Activated T-cell treated with anti-CD3 and anti-CD28 coated beads, Interleukin-2, amount 50 U/mL, for 24 hours (primary cell): ENCODE results near the gene ASPSCR1.
"Not testable (repeated sequence)": the region's sequence is repeated elsewhere in the genome, so short reads cannot be mapped to it uniquely, and the experiment has no call there.

Source experiments
- DNase-seq: peaks from one replicate; pipeline ENCODE4 v3.0.0-alpha.2; 2020
- H3K27ac Mint-ChIP-seq: 2 replicates; pipeline ENCODE4 v1.8.0; 2020; ENCODE audit warnings: mild to moderate bottlenecking, mixed read lengths
- H3K27me3 Mint-ChIP-seq: 2 replicates; pipeline ENCODE4 v1.8.0; 2020; ENCODE audit warnings: mixed read lengths
- H3K36me3 Mint-ChIP-seq: 2 replicates; pipeline ENCODE4 v1.8.0; 2020; ENCODE audit warnings: low read depth, mixed read lengths
- H3K4me1 Mint-ChIP-seq: 2 replicates; pipeline ENCODE4 v1.8.0; 2020; ENCODE audit warnings: low read depth, mixed read lengths
- H3K4me3 Mint-ChIP-seq: 2 replicates; pipeline ENCODE4 v1.8.0; 2020; ENCODE audit warnings: mild to moderate bottlenecking, moderate library complexity, mixed read lengths
- H3K9me3 Mint-ChIP-seq: 2 replicates; pipeline ENCODE4 v1.8.0; 2020; ENCODE audit warnings: mixed read lengths

Gene ASPSCR1

GRCh38 chr17:81980122-81980521 is 2.7 kb downstream of the ASPSCR1 start:
- no peaks in the 10 kb centered on the region for H3K9me3 Mint-ChIP-seq
- peaks cover 46% of the 10 kb centered on the region for H3K4me1 Mint-ChIP-seq
- no peak for DNase-seq
- H3K27ac Mint-ChIP-seq, result no peak overlapping the region
- peaks cover 45% of the 10 kb centered on the region for H3K36me3 Mint-ChIP-seq
- H3K27me3 Mint-ChIP-seq, result no peaks in the 10 kb centered on the region
- H3K4me3 Mint-ChIP-seq, result no peak overlapping the region

- Mint-ChIP-seq H3K9me3 (no peaks in the 10 kb centered on the region), H3K4me3 (no peak overlapping the region), H3K27ac (no peak overlapping the region), H3K4me1 (peaks cover 46% of the 10 kb centered on the region), H3K36me3 (peaks cover 52% of the 10 kb centered on the region), H3K27me3 (no peaks in the 10 kb centered on the region)
- no peak for DNase-seq
These were observed 3.4 kb downstream of the ASPSCR1 start for GRCh38 chr17:81980707-81981343.

DNA sequence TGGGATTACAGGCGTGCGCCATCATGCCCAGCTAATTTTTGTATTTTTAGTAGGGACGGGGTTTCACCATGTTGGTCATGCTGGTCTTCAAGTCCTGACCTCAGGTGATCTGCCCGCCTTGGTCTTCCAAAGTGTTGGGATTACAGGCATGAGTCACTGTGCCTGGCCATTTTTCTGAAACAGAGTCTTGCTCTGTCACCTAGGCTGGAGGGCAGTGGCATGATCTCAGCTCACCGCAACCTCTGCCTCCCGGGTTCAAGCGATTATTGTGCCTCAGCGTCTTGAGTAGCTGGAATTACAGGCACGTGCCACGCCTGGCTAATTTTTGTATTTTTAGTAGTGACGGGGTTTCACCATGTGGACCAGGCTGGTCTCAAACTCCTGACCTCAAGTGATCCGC is 4.1 kb downstream of the ASPSCR1 start:
- peaks cover 39% of the 10 kb centered on the region for H3K4me1 Mint-ChIP-seq
- peaks cover 58% of the 10 kb centered on the region for H3K36me3 Mint-ChIP-seq
- H3K4me3 Mint-ChIP-seq, H3K9me3 Mint-ChIP-seq, H3K27ac Mint-ChIP-seq, DNase-seq, H3K27me3 Mint-ChIP-seq: not testable (repeated sequence)

- no peak for DNase-seq
- no peaks in the 10 kb centered on the region for H3K9me3 Mint-ChIP-seq
- no peak overlapping the region for H3K4me3 Mint-ChIP-seq
- no peak overlapping the region for H3K27ac Mint-ChIP-seq
- peaks cover 34% of the 10 kb centered on the region for H3K4me1 Mint-ChIP-seq
- no peaks in the 10 kb centered on the region for H3K27me3 Mint-ChIP-seq
- peaks cover 67% of the 10 kb centered on the region for H3K36me3 Mint-ChIP-seq
These were observed 5.7 kb downstream of the ASPSCR1 start for GRCh38 chr17:81983011-81983638.

DNA sequence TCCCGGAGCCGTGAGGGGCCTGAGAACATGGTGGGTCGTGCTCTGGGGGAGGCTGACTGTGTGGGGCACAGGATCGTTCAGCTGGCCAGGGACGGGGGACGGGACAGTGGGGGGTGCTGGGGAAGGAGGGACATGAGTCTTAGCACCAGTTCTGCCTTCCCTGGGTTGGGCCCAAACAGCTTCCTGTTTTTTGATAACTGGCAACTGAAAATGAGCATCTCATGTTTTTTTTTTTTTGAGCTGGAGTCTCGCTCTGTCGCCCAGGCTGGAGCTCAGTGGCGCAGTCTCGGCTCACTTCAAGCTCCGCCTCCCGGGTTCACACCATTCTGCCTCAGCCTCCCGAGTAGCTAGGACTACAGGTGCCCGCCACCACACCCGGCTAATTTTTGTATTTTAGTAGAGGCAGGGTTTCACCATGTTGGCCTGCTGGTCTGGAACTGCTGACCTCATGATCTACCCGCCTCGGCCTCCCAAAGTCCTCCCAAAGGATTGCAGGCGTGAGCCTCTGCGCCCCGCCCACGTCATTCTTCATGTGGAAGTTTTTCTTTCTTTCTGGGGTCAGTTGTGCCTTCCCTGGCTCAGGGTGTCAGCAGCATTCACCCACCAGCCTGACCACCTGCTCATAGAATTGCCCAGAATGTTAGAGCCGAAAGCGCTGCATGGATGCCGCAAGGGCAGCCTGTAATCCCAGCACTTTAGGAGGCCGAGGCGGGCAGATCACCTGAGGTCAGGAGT is 6.4 kb downstream of the ASPSCR1 start:
- Mint-ChIP-seq H3K27ac (no peak overlapping the region), H3K36me3 (peaks cover 66% of the 10 kb centered on the region)

GRCh38 chr17:81984773-81985410 is 7.5 kb downstream of the ASPSCR1 start:
- Mint-ChIP-seq H3K9me3 (no peaks in the 10 kb centered on the region), H3K4me3 (no peak overlapping the region), H3K36me3 (peaks cover 60% of the 10 kb centered on the region), H3K27me3 (no peaks in the 10 kb centered on the region), H3K4me1 (peaks cover 22% of the 10 kb centered on the region), H3K27ac (peak overlapping the region; percentile 34)
- no peak for DNase-seq

More for the DNA sequence above, 6.4 kb downstream of the ASPSCR1 start:
- no peaks in the 10 kb centered on the region for H3K9me3 Mint-ChIP-seq
- no peak for DNase-seq
- H3K27me3 Mint-ChIP-seq, result no peaks in the 10 kb centered on the region
- no peak overlapping the region for H3K4me3 Mint-ChIP-seq
- H3K4me1 Mint-ChIP-seq, result peaks cover 29% of the 10 kb centered on the region

DNA sequence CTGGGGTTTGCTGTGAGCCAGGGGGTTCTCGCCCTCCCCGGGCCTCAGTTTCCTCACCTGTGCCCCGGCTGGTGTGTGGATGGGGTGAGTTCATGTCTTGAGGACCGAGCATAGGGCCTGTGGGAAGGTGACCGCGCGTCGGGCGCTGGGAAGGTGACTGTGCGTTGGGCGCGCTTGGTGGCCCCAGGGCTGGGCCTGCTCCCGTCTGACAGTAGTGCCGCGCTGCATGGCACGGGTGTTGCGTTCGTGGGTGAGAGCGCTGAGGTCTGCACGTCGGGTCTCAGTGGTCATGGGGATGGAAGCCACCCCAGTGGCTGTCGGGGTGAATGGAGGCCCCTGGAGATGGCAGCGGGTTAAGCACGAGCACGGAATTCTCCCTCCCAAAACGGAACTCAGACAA is 9.2 kb downstream of the ASPSCR1 start:
- H3K36me3 Mint-ChIP-seq, result peaks cover 54% of the 10 kb centered on the region
- H3K27ac Mint-ChIP-seq, result no peak overlapping the region
- no peaks in the 10 kb centered on the region for H3K9me3 Mint-ChIP-seq
- H3K4me1 Mint-ChIP-seq, result peaks cover 8% of the 10 kb centered on the region
- no peak for DNase-seq
- no peak overlapping the region for H3K4me3 Mint-ChIP-seq
- H3K27me3 Mint-ChIP-seq, result no peaks in the 10 kb centered on the region

- peaks cover 52% of the 10 kb centered on the region for H3K36me3 Mint-ChIP-seq
- no peaks in the 10 kb centered on the region for H3K27me3 Mint-ChIP-seq
- H3K27ac Mint-ChIP-seq, result no peak overlapping the region
- no peaks in the 10 kb centered on the region for H3K9me3 Mint-ChIP-seq
- H3K4me3 Mint-ChIP-seq, result no peak overlapping the region
- H3K4me1 Mint-ChIP-seq, result peaks cover 8% of the 10 kb centered on the region
- DNase-seq, result no peak
These were observed 9.8 kb downstream of the ASPSCR1 start for GRCh38 chr17:81987161-81987770.

- peaks cover 3% of the 10 kb centered on the region for H3K4me1 Mint-ChIP-seq
- H3K27me3 Mint-ChIP-seq, result no peaks in the 10 kb centered on the region
- DNase-seq, result no peak
- H3K27ac Mint-ChIP-seq, result no peak overlapping the region
- no peak overlapping the region for H3K4me3 Mint-ChIP-seq
- H3K9me3 Mint-ChIP-seq, result no peaks in the 10 kb centered on the region
- H3K36me3 Mint-ChIP-seq, result peaks cover 29% of the 10 kb centered on the region
These were observed 13.6 kb downstream of the ASPSCR1 start for GRCh38 chr17:81990836-81991683.

DNA sequence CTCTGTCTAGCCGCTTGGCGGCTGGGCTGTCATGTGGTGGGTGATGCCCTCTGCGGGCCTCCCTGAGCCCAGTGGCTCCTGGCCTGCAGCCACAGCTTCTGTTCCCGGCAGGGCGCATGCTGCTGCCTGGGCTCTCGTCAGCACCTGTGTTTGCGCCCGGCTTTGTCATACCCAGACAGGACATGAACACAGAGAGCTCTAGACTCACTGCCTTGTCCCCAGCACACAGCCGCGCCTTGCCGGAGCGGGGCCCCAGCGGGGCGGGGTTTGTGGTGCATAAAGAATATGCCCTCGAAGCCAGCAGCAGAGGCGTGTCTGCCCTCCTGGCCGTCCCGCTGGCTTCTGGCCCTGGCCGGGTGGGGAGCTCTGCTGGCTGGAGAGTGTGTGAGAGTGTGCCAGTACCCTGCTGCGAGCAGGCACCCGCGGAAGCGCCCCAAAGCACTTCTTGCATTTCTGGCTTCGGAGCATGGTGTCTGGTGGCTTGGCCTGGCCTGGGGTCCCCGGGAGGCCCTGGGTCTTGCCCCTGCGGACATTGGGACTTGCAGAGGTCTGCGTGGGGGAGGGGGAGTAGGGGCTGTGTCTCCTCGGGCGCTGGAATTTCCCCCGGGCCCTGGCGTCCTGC is 14.4 kb downstream of the ASPSCR1 start:
- Mint-ChIP-seq H3K27ac (no peak overlapping the region), H3K36me3 (peaks cover 27% of the 10 kb centered on the region), H3K27me3 (no peaks in the 10 kb centered on the region), H3K9me3 (no peaks in the 10 kb centered on the region), H3K4me3 (no peak overlapping the region), H3K4me1 (peaks cover 3% of the 10 kb centered on the region)
- DNase-seq, result no peak

DNA sequence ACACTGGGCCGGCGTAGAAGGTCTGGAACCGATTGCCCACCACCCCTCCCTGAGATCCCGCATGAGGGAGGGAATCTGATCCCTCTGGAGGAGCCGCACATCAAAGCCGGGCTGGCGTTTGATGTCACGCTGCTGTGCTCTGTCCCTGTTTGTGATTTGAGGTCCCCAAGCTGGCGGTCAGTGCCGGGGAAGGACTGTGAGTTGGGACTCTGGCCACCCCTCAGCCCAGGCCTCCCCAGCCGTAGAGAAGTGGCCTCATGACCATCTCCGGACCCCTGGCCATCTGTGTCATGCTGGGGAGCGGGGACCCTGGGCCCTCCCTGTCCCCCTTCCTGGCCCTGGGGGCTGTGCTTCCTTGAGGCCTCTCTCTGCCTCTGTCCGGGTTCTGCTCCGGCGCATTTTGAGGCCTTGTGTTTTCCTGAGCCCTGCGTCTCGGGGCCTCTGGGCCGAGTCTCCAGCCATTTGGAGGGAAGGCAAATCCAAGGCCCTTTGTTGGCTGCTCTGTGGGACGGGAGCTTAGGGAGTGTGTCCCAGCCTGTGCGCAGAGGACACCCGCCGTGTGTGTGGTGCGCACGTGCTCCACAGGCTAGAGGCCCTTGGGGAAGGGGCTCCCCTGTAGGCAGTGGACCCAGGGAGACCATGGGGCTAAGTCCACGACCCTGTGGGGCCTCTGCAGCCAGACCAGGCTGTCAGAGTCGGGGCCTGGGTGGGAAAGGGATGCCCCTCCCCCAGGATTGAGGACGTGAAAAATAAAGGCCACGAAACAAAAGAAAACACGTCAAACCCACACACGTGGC is 15.1 kb downstream of the ASPSCR1 start:
- DNase-seq, result no peak
- Mint-ChIP-seq H3K27me3 (no peaks in the 10 kb centered on the region), H3K4me1 (peaks cover 3% of the 10 kb centered on the region), H3K27ac (no peak overlapping the region), H3K9me3 (no peaks in the 10 kb centered on the region), H3K36me3 (peaks cover 25% of the 10 kb centered on the region), H3K4me3 (no peak overlapping the region)

GRCh38 chr17:81993729-81994592 is 16.5 kb downstream of the ASPSCR1 start:
- Mint-ChIP-seq H3K4me3 (no peak overlapping the region), H3K36me3 (peaks cover 21% of the 10 kb centered on the region), H3K27ac (no peak overlapping the region), H3K27me3 (no peaks in the 10 kb centered on the region), H3K4me1 (peaks cover 3% of the 10 kb centered on the region), H3K9me3 (no peaks in the 10 kb centered on the region)
- no peak for DNase-seq
